Kidney (tissue), 14 donors: ENCODE data around the gene PPM1H. TPM values are rescaled to one million over a fixed set of nuclear protein-coding genes. Genes with fewer than 3 reads are reported as not detected.

Experiments
- DNase-seq, 5 donors: peaks; one replicate each; pipeline ENCODE4 v3.0.0-alpha.2; 2013 to 2020
- FAIRE-seq: peaks from 2 replicates; lab custom pipeline; 2012; peaks lifted over from hg19 to GRCh38; lab: Jason Lieb, UNC
- H3K27ac ChIP-seq, 2 donors: one replicate each; pipeline ENCODE4 v1.7.0; 2013; ENCODE audit warnings: low read depth in 2 of 2, low read length in 2 of 2, inconsistent platforms in 1 of 2
- H3K27me3 ChIP-seq: one replicate; pipeline ENCODE4 v1.7.1; 2013; ENCODE audit warnings: low read length, inconsistent platforms; ENCODE audit not compliant: control insufficient read depth, insufficient read depth
- H3K36me3 ChIP-seq, 3 donors: one replicate each; pipeline versions ENCODE4 v1.7.0 to v1.7.1; 2013; ENCODE audit warnings: low read length in 3 of 3, control low read depth in 1 of 3, inconsistent platforms in 1 of 3; ENCODE audit not compliant: insufficient read depth in 3 of 3, control insufficient read depth in 2 of 3
- H3K4me1 ChIP-seq, 3 donors: one replicate each; pipeline versions ENCODE4 v1.7.0 to v1.7.1; 2013; ENCODE audit warnings: low read length in 3 of 3, inconsistent platforms in 1 of 3, low read depth in 1 of 3; ENCODE audit not compliant: control insufficient read depth in 2 of 3, insufficient read depth in 2 of 3
- H3K4me3 ChIP-seq, 3 donors: one replicate each; pipeline versions ENCODE4 v1.7.0 to v1.8.1; 2013; ENCODE audit warnings: low read length in 3 of 3, control low read depth in 1 of 3, inconsistent platforms in 1 of 3
- H3K9ac ChIP-seq, 3 donors: one replicate each; pipeline versions ENCODE4 v1.7.0 to v1.7.1; 2013; ENCODE audit warnings: low read length in 3 of 3, control low read depth in 1 of 3, inconsistent platforms in 1 of 3
- H3K9me3 ChIP-seq, 3 donors: one replicate each; pipeline versions ENCODE4 v1.7.0 to v1.7.1; 2013; ENCODE audit warnings: low read length in 3 of 3, control low read depth in 1 of 3, inconsistent platforms in 1 of 3; ENCODE audit not compliant: control insufficient read depth in 2 of 3, insufficient read depth in 1 of 3
- intact Hi-C: fragments of 100-400 bp; cut with DNase I; formaldehyde crosslinking; loops from one replicate; pipeline ENCODE4 v1.11.1; 2022
- polyA plus RNA-seq: library from polyadenylated mRNA; stranded (reverse); fragments of 350-450 nt; fragmentation: Illumina TruSeq; extraction: RNeasy Lipid Tissue Mini Kit (QIAGEN cat#74804); gene quantifications from one replicate; pipeline ENCODE4 v1.2.3, GENCODE V29; 2014; ENCODE audit warnings: low read depth, low replicate concordance; ENCODE audit not compliant: insufficient read depth
- total RNA-seq: library from RNA; stranded (reverse); fragmentation: NEBNext Ultra II Directional; extraction: Animal tissue kit (Norgen Biotek cat#: 25700); gene quantifications from one replicate; pipeline ENCODE4 v1.2.1, GENCODE V29; 2021
- TF ChIP-seq, protein P1 (sequence below): IDR thresholded peaks from 3 replicates; pipeline ENCODE4 v1.5.1; 2012; ENCODE audit warnings: mild to moderate bottlenecking, moderate library complexity, borderline replicate concordance; ENCODE audit not compliant: insufficient read depth; ENCODE audit errors: extremely low read depth
- donor health status: control.
- donor health status: control.
- donor health status: control.
- donor health status: control.
- donor health status: control.
- donor health status: DM: yes; HTN: yes; CAD: no.
- donor health status: Normal renal cell carcinoma (clear cell type).

PPM1H gene
- total and polyA plus RNA-seq, 2 donors from 2014 or later: 8.7 to 25.0 TPM

- peaks cover 0 to 3% (median 0%) of the 10 kb centered on the region in 3 donors for H3K4me1 ChIP-seq
- no peaks in the 10 kb centered on the region for H3K36me3 ChIP-seq
- TF ChIP-seq, protein P1, sequence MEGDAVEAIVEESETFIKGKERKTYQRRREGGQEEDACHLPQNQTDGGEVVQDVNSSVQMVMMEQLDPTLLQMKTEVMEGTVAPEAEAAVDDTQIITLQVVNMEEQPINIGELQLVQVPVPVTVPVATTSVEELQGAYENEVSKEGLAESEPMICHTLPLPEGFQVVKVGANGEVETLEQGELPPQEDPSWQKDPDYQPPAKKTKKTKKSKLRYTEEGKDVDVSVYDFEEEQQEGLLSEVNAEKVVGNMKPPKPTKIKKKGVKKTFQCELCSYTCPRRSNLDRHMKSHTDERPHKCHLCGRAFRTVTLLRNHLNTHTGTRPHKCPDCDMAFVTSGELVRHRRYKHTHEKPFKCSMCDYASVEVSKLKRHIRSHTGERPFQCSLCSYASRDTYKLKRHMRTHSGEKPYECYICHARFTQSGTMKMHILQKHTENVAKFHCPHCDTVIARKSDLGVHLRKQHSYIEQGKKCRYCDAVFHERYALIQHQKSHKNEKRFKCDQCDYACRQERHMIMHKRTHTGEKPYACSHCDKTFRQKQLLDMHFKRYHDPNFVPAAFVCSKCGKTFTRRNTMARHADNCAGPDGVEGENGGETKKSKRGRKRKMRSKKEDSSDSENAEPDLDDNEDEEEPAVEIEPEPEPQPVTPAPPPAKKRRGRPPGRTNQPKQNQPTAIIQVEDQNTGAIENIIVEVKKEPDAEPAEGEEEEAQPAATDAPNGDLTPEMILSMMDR: no peak
- intact Hi-C loops: no loop called here
- DNase-seq (no peak), FAIRE-seq (no peak)
- no peaks in the 10 kb centered on the region for H3K9me3 ChIP-seq
- no peaks in the 10 kb centered on the region for H3K27me3 ChIP-seq
- H3K9ac ChIP-seq: no peak overlapping the region
- no peak overlapping the region for H3K27ac ChIP-seq
- H3K4me3 ChIP-seq: no peak overlapping the region
These were observed 17.0 kb downstream of the PPM1H start for GRCh38 chr12:62917926-62918325.

GRCh38 chr12:62916632-62917425 lies 18.1 kb downstream of the PPM1H start:
- no peaks in the 10 kb centered on the region for H3K9me3 ChIP-seq
- no peak overlapping the region for H3K27ac ChIP-seq
- intact Hi-C loops: no loop called here
- no peaks in the 10 kb centered on the region for H3K27me3 ChIP-seq
- no peak overlapping the region for H3K4me3 ChIP-seq
- no peaks in the 10 kb centered on the region for H3K36me3 ChIP-seq
- peaks cover 0 to 3% (median 0%) of the 10 kb centered on the region in 3 donors for H3K4me1 ChIP-seq
- FAIRE-seq (no peak), DNase-seq (peak in 1 of 5 donors; percentile 36)
- TF ChIP-seq, protein P1: no peak
- no peak overlapping the region for H3K9ac ChIP-seq

GRCh38 chr12:62915204-62915529 lies 19.8 kb downstream of the PPM1H start:
- Histone ChIP-seq H3K9me3 (no peaks in the 10 kb centered on the region), H3K9ac (no peak overlapping the region), H3K36me3 (no peaks in the 10 kb centered on the region), H3K4me3 (no peak overlapping the region), H3K27me3 (no peaks in the 10 kb centered on the region), H3K27ac (no peak overlapping the region), H3K4me1 (peaks cover 0 to 3% (median 0%) of the 10 kb centered on the region in 3 donors)
- DNase-seq (no peak), FAIRE-seq (no peak)
- intact Hi-C loops: no loop called here
- TF ChIP-seq, protein P1: no peak
